IPS-20b (cell line): ENCODE data around the gene HOXD3.

Experiments
- H3K27ac ChIP-seq: one replicate; pipeline ENCODE4 v1.5.1; 2013; ENCODE audit warnings: low read length
- H3K27me3 ChIP-seq: 2 replicates; pipeline ENCODE4 v1.6.1; 2013; ENCODE audit warnings: mild to moderate bottlenecking, low read length, inconsistent platforms; ENCODE audit not compliant: insufficient read depth
- H3K36me3 ChIP-seq: 2 replicates; pipeline ENCODE4 v1.6.1; 2013; ENCODE audit warnings: low read depth, mild to moderate bottlenecking, inconsistent platforms, low read length, moderate library complexity; ENCODE audit not compliant: insufficient read depth
- H3K4me1 ChIP-seq: 2 replicates; pipeline ENCODE4 v1.6.1; 2013; ENCODE audit warnings: mild to moderate bottlenecking, control low read depth, inconsistent platforms, low read length, moderate library complexity; ENCODE audit not compliant: insufficient read depth
- H3K4me3 ChIP-seq: 2 replicates; pipeline ENCODE4 v1.5.1; 2013; ENCODE audit warnings: mild to moderate bottlenecking, low read length, inconsistent platforms
- H3K9ac ChIP-seq: 2 replicates; pipeline ENCODE4 v1.6.1; 2013; ENCODE audit warnings: low read depth, mild to moderate bottlenecking, inconsistent platforms, low read length, moderate library complexity
- H3K9me3 ChIP-seq: 2 replicates; pipeline ENCODE4 v1.6.1; 2013; ENCODE audit warnings: mild to moderate bottlenecking, low read depth, low read length, inconsistent platforms; ENCODE audit not compliant: insufficient read depth

HOXD3 gene

DNA sequence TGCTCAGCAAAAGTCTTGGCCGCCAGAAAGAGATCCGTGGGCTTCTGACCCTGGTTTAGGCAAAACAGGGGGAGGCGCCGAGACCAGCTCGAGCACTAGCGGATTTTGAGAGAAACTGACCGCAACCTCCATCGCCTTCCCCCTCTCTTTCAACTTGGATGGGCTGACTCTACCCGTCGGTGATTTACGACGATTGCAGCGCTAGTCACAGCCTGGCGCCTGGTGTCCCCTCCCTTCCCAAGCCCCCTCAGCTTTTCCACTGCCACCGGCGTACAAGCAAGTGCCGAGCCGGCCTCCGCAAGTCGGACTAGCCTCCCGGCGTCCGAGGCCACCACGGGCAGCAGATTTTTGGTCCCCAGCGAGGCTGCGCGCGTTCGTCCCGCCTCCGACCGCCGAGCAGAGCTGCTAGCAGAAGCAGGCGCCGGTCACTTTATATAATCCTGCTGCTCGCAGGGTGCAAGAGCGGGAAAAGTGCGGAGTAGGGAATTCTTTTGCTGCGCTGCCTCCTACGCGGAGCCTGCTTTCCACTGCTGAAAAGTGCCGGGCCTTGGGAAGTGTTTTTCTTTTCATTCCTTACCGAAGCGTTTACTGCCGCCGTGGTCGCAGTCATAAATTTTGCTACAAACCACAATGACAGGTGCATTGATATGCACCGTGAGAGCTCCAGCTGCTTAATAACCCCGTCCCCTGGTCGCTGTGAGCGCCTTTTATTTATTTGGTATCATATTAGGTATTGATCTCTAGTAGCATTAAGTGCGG, 7.7 kb downstream of the HOXD3 start:
- peaks cover 100% of the 10 kb centered on the region for H3K27me3 ChIP-seq
- H3K36me3 ChIP-seq = no peaks in the 10 kb centered on the region
- H3K4me3 ChIP-seq = no peak overlapping the region

GRCh38 chr2:176165370-176166050, 8.4 kb downstream of the HOXD3 start:
- Histone ChIP-seq H3K36me3 (no peaks in the 10 kb centered on the region), H3K4me3 (no peak overlapping the region), H3K9ac (no peak overlapping the region), H3K4me1 (no peaks in the 10 kb centered on the region), H3K27ac (no peak overlapping the region), H3K27me3 (peaks cover 100% of the 10 kb centered on the region), H3K9me3 (peaks cover 10% of the 10 kb centered on the region; the same call in 1 of the 2 replicates)

More for the DNA sequence above, 7.7 kb downstream of the HOXD3 start:
- Histone ChIP-seq H3K9me3 (peaks cover 10% of the 10 kb centered on the region; the same call in 1 of the 2 replicates), H3K9ac (no peak overlapping the region), H3K27ac (no peak overlapping the region), H3K4me1 (no peaks in the 10 kb centered on the region)

GRCh38 chr2:176166272-176166671, 9.2 kb downstream of the HOXD3 start:
- Histone ChIP-seq H3K9ac (no peak overlapping the region), H3K4me1 (no peaks in the 10 kb centered on the region), H3K9me3 (peaks cover 10% of the 10 kb centered on the region; the same call in 1 of the 2 replicates), H3K27ac (no peak overlapping the region), H3K4me3 (no peak overlapping the region), H3K36me3 (no peaks in the 10 kb centered on the region), H3K27me3 (peaks cover 100% of the 10 kb centered on the region)

DNA sequence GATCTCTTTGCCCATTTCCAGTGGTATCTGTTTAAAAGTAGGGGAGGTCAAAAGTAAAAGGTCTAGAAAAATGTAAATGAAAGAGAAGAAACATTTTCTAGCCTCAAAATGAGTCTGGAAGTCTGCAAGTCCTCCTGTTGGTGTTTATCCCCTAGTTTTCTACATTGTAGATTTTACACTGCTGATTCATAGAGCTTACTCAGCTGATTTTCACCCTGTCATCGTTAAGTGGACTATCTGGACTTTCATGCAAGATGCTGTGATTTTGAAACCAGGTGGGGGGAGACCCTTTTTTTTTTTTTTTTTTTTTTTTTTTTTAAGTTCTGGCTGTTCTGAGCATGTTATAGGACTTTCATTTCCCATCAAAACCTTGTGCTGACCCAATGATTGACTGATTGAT, 10.3 kb downstream of the HOXD3 start:
- no peaks in the 10 kb centered on the region for H3K4me1 ChIP-seq
- no peak overlapping the region for H3K9ac ChIP-seq
- H3K4me3 ChIP-seq = no peak overlapping the region
- H3K27ac ChIP-seq = no peak overlapping the region
- H3K36me3 ChIP-seq = no peaks in the 10 kb centered on the region
- H3K27me3 ChIP-seq = peaks cover 100% of the 10 kb centered on the region
- H3K9me3 ChIP-seq = peaks cover 4% of the 10 kb centered on the region; the same call in 1 of the 2 replicates

DNA sequence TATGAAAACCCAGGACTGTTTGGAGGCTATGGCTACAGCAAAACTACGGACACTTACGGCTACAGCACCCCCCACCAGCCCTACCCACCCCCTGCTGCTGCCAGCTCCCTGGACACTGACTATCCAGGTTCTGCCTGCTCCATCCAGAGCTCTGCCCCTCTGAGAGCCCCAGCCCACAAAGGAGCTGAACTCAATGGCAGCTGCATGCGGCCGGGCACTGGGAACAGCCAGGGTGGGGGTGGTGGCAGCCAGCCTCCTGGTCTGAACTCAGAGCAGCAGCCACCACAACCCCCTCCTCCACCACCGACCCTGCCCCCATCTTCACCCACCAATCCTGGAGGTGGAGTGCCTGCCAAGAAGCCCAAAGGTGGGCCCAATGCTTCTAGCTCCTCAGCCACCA, 12.1 kb downstream of the HOXD3 start:
- Histone ChIP-seq H3K27ac (no peak overlapping the region), H3K9me3 (peaks cover 3% of the 10 kb centered on the region; the same call in 1 of the 2 replicates), H3K36me3 (no peaks in the 10 kb centered on the region), H3K9ac (no peak overlapping the region), H3K4me1 (peaks cover under 1% of the 10 kb centered on the region; the same call in 1 of the 2 replicates), H3K4me3 (no peak overlapping the region), H3K27me3 (peaks cover 100% of the 10 kb centered on the region)

- Histone ChIP-seq H3K27me3 (peaks cover 100% of the 10 kb centered on the region), H3K9ac (no peak overlapping the region), H3K4me1 (peaks cover 5% of the 10 kb centered on the region; the same call in 1 of the 2 replicates), H3K4me3 (no peak overlapping the region), H3K9me3 (no peaks in the 10 kb centered on the region), H3K36me3 (no peaks in the 10 kb centered on the region), H3K27ac (no peak overlapping the region)
Observed at GRCh38 chr2:176169711-176170110, 12.6 kb downstream of the HOXD3 start.

DNA sequence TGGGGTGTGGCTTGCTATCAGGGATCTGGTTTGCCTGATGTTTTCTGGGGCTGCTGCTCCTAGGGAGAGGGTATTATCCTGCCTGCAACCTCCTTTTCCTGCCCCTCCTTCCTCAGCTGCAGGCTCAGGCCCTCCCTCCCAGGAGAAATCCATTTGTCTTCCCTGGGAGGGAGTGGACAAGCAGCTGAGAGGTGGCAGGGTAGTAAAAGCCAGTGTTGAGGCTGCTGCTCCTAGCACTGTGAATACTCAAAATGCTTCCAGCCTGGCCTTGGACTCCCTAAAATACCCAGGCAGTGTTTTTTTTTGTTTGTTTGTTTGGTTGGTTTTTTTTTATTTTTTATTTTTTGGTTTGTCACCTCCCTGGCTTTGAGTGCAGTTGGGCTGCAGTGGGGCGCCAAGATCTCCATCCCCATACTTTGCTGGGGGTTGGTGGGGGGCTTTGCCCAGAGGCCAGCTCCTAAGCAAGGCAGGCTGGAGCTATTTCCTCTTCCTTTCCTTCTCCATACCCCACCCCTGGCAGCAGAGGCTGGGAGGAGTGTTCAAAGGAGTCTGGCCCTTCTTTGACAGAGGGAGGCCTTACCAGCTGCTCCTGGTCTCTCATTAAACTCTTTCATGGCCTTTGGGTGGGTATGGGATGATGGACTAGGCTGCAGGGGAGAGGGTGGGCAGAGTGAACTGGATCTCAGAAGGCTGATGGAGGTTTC, 13.6 kb downstream of the HOXD3 start:
- no peak overlapping the region for H3K4me3 ChIP-seq
- no peak overlapping the region for H3K9ac ChIP-seq
- H3K27me3 ChIP-seq = peaks cover 100% of the 10 kb centered on the region
- H3K4me1 ChIP-seq = peaks cover 11% of the 10 kb centered on the region; the same call in 1 of the 2 replicates
- no peaks in the 10 kb centered on the region for H3K36me3 ChIP-seq
- no peaks in the 10 kb centered on the region for H3K9me3 ChIP-seq
- H3K27ac ChIP-seq = no peak overlapping the region

DNA sequence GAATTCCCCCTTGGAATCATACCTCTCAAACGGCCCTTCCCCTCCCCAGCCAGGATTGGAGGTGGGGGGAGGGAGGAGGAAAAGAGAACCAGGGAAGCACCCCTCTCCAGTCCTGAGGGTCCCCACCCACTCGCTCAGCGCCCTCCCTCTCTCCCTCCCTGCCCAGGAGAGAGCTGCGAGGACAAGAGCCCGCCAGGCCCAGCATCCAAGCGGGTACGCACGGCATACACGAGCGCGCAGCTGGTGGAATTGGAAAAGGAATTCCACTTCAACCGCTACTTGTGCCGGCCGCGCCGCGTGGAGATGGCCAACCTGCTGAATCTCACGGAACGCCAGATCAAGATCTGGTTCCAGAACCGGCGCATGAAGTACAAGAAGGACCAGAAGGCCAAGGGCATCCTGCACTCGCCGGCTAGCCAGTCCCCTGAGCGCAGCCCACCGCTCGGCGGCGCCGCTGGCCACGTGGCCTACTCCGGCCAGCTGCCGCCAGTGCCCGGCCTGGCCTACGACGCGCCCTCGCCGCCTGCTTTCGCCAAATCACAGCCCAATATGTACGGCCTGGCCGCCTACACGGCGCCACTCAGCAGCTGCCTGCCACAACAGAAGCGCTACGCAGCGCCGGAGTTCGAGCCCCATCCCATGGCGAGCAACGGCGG, 14.4 kb downstream of the HOXD3 start:
- peaks cover 15% of the 10 kb centered on the region; the same call in 1 of the 2 replicates for H3K4me1 ChIP-seq
- H3K9me3 ChIP-seq = no peaks in the 10 kb centered on the region
- H3K4me3 ChIP-seq = peak overlapping the region; percentile 37; the same call in 1 of the 2 replicates
- no peak overlapping the region for H3K27ac ChIP-seq
- H3K27me3 ChIP-seq = peaks cover 100% of the 10 kb centered on the region
- no peaks in the 10 kb centered on the region for H3K36me3 ChIP-seq
- H3K9ac ChIP-seq = no peak overlapping the region

DNA sequence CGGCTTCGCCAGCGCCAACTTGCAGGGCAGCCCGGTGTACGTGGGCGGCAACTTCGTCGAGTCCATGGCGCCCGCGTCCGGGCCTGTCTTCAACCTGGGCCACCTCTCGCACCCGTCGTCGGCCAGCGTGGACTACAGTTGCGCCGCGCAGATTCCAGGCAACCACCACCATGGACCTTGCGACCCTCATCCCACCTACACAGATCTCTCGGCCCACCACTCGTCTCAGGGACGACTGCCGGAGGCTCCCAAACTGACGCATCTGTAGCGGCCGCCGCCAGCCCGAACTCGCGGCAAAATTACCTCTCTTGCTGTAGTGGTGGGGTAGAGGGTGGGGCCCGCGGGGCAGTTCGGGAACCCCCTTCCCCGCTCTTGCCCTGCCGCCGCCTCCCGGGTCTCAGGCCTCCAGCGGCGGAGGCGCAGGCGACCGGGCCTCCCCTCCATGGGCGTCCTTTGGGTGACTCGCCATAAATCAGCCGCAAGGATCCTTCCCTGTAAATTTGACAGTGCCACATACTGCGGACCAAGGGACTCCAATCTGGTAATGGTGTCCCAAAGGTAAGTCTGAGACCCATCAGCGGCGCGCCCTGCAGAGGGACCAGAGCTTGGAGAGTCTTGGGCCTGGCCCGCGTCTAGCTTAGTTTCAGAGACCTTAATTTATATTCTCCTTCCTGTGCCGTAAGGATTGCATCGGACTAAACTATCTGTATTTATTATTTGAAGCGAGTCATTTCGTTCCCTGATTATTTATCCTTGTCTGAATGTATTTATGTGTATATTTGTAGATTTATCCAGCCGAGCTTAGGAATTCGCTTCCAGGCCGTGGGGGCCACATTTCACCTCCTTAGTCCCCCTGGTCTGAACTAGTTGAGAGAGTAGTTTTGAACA, 15.1 kb downstream of the HOXD3 start:
- H3K27ac ChIP-seq = no peak overlapping the region
- H3K27me3 ChIP-seq = peaks cover 100% of the 10 kb centered on the region
- H3K4me3 ChIP-seq = peak overlapping the region; percentile 37; the same call in 1 of the 2 replicates
- H3K36me3 ChIP-seq = no peaks in the 10 kb centered on the region
- H3K9me3 ChIP-seq = peaks cover 2% of the 10 kb centered on the region; the same call in 1 of the 2 replicates
- peaks cover 15% of the 10 kb centered on the region; the same call in 1 of the 2 replicates for H3K4me1 ChIP-seq
- H3K9ac ChIP-seq = no peak overlapping the region

DNA sequence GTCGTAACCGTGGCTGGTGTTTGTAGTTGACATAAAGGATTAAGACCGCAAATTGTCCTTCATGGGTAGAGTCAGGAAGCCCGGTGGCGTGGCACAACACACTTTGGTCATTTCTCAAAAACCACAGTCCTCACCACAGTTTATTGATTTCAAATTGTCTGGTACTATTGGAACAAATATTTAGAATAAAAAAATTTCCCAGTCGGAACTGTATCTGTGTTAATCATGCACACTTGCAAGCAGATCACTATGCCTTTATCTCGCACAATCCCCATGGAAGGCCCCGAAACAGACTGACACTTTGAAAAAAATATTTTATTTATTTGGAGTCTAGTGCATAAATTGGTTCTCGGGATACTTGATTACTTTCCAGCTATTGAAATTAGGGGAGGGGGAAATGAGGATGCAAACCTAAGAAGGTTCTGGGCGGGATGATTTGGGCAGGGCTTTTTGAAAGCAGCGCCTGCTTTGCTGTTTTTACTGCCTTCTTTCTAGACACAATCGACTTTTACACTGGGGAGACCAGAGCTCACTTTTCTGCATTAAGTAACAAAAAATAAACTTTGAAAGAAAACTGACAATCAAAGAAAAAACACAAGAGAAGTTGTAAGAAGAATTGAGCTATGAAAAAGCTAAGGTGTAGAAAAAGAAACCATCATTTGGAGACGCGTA, 15.9 kb downstream of the HOXD3 start:
- no peak overlapping the region for H3K4me3 ChIP-seq

More for the DNA sequence above, 15.9 kb downstream of the HOXD3 start:
- peaks cover 4% of the 10 kb centered on the region; the same call in 1 of the 2 replicates for H3K9me3 ChIP-seq
- H3K27me3 ChIP-seq = peaks cover 100% of the 10 kb centered on the region
- H3K4me1 ChIP-seq = peaks cover 20% of the 10 kb centered on the region; the same call in 1 of the 2 replicates
- no peak overlapping the region for H3K9ac ChIP-seq
- H3K27ac ChIP-seq = no peak overlapping the region
- H3K36me3 ChIP-seq = no peaks in the 10 kb centered on the region
